GM23338 (cell line): ENCODE measurements around the gene TCTN1. TPM values are rescaled to one million over a fixed set of nuclear protein-coding genes. Genes with fewer than 3 reads are reported as not detected.

ENCODE experiments used
- CTCF ChIP-seq, 2 experiments: fragments of 200-600 bp in 1 of 2; sonication (generic) in 1 of 2; conservative IDR thresholded peaks; 2 replicates each; pipeline versions ENCODE4 v1.5.1 to v1.6.1; 2016 to 2017; ENCODE audit warnings: antibody characterized with exemption in 2 of 2, low read depth in 2 of 2, mild to moderate bottlenecking in 2 of 2, moderate library complexity in 1 of 2
- ETS1 ChIP-seq: IDR thresholded peaks from 2 replicates; pipeline ENCODE4 v1.6.1; 2016; ENCODE audit warnings: antibody characterized with exemption
- EZH2 ChIP-seq: fragments of 200-600 bp; sonication (generic); IDR thresholded peaks from one replicate; pipeline ENCODE4 v1.8.0; 2017; ENCODE audit warnings: antibody characterized with exemption, mild to moderate bottlenecking, low read depth; ENCODE audit not compliant: unreplicated experiment
- JUNB ChIP-seq: IDR thresholded peaks from one replicate; pipeline ENCODE4 v1.6.1; 2016; ENCODE audit warnings: antibody characterized with exemption; ENCODE audit not compliant: unreplicated experiment
- POLR2AphosphoS5 ChIP-seq: IDR thresholded peaks from 2 replicates; pipeline ENCODE4 v1.6.1; 2016; ENCODE audit warnings: antibody characterized with exemption, low read depth
- polyA plus RNA-seq: library from polyadenylated mRNA; unstranded; fragments of >200 nt; fragmentation: Nextera tagmentation; extraction: Ambion mirVana; gene quantifications from 2 replicates; pipeline ENCODE4 v1.2.1, GENCODE V29; 2016
- total RNA-seq: library from RNA; depleted of rRNA; stranded (reverse); fragments of >200 nt; shearing (Covaris generic); gene quantifications from 2 replicates; pipeline ENCODE4 v1.2.3, GENCODE V29; 2014
- TF ChIP-seq, protein P1 (sequence below): fragments of 250-450 bp; sonication (Bioruptor Pico); IDR thresholded peaks from 2 replicates; pipeline ENCODE4 v1.5.0; 2020; ENCODE audit warnings: mild to moderate bottlenecking, moderate library complexity

TCTN1 gene
- total and polyA plus RNA-seq, 2 experiments from 2014 or later: 10.6 to 12.4 TPM

DNA sequence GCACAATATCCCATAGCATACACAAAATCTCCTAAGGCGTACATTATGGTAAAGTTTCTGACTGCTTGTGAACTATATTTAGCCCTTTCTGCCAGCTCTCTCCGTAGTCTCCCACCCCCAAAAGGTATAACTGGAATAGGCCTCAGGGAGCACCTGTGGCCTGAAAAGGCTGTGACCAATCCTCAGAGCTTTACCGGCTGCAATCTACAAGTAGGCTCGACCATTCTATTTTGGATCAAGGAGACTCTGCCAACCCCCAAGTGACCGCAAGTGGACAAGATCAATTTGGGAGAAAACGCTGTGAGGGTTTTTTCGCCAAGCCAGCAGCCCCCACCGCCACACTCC lies 32.0 kb upstream of the TCTN1 start (continued):
- TF ChIP-seq, protein P1, sequence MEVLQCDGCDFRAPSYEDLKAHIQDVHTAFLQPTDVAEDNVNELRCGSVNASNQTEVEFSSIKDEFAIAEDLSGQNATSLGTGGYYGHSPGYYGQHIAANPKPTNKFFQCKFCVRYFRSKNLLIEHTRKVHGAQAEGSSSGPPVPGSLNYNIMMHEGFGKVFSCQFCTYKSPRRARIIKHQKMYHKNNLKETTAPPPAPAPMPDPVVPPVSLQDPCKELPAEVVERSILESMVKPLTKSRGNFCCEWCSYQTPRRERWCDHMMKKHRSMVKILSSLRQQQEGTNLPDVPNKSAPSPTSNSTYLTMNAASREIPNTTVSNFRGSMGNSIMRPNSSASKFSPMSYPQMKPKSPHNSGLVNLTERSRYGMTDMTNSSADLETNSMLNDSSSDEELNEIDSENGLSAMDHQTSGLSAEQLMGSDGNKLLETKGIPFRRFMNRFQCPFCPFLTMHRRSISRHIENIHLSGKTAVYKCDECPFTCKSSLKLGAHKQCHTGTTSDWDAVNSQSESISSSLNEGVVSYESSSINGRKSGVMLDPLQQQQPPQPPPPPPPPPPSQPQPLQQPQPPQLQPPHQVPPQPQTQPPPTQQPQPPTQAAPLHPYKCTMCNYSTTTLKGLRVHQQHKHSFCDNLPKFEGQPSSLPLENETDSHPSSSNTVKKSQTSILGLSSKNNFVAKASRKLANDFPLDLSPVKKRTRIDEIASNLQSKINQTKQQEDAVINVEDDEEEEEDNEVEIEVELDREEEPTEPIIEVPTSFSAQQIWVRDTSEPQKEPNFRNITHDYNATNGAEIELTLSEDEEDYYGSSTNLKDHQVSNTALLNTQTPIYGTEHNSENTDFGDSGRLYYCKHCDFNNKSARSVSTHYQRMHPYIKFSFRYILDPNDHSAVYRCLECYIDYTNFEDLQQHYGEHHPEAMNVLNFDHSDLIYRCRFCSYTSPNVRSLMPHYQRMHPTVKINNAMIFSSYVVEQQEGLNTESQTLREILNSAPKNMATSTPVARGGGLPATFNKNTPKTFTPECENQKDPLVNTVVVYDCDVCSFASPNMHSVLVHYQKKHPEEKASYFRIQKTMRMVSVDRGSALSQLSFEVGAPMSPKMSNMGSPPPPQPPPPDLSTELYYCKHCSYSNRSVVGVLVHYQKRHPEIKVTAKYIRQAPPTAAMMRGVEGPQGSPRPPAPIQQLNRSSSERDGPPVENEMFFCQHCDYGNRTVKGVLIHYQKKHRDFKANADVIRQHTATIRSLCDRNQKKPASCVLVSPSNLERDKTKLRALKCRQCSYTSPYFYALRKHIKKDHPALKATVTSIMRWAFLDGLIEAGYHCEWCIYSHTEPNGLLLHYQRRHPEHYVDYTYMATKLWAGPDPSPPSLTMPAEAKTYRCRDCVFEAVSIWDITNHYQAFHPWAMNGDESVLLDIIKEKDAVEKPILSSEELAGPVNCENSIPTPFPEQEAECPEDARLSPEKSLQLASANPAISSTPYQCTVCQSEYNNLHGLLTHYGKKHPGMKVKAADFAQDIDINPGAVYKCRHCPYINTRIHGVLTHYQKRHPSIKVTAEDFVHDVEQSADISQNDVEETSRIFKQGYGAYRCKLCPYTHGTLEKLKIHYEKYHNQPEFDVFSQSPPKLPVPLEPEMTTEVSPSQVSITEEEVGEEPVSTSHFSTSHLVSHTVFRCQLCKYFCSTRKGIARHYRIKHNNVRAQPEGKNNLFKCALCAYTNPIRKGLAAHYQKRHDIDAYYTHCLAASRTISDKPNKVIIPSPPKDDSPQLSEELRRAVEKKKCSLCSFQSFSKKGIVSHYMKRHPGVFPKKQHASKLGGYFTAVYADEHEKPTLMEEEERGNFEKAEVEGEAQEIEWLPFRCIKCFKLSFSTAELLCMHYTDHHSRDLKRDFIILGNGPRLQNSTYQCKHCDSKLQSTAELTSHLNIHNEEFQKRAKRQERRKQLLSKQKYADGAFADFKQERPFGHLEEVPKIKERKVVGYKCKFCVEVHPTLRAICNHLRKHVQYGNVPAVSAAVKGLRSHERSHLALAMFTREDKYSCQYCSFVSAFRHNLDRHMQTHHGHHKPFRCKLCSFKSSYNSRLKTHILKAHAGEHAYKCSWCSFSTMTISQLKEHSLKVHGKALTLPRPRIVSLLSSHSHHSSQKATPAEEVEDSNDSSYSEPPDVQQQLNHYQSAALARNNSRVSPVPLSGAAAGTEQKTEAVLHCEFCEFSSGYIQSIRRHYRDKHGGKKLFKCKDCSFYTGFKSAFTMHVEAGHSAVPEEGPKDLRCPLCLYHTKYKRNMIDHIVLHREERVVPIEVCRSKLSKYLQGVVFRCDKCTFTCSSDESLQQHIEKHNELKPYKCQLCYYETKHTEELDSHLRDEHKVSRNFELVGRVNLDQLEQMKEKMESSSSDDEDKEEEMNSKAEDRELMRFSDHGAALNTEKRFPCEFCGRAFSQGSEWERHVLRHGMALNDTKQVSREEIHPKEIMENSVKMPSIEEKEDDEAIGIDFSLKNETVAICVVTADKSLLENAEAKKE (CRISPR knock-in tag): no peak
- TF ChIP-seq JUNB: no peak
- TF ChIP-seq CTCF (conservative IDR thresholded peaks at IDR 0.05; ENCODE audit: low read depth in 2 of 2): no peak
- TF ChIP-seq EZH2: no peak
- TF ChIP-seq POLR2AphosphoS5: no peak
- TF ChIP-seq ETS1: no peak
